ENCODE data around the gene SMIM24.

The SMIM24 gene

DNA sequence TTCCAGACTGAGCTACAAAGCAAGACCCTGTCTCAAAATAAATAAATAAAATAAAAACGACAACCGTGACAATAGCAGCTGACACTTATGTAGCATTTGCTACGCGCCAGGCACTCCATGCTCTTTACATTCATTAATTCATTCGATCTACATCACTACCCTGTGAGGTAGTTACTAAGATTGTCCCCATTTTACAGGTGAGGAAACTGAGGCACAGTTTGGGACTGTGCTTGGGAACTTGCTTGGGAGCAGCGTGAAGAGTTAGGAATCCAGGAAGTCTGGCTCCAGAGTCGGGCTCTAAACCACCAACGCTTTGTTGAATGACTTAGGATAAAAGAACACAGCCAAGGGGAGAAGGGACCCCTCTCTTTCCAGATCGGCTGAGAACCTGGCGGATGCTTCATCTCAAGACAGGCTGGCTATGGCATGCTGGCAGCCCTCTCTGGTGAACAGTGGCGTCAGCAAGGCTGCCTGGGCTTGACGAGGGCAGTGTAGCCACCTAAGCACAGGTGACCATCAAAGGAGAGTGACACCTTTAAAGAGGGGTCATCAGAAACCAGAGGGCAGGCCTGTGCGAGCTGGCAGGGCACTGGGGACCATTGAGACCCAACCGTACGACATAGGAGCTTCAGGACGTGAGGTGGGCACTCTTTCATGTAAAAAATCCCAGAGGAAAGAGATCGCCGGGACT is 19.6 kb upstream of the SMIM24 start:
- DNase-seq (ENCODE audit: extremely low read depth in 1 of 2, low read depth in 1 of 2), result no peak

- no peak for DNase-seq (ENCODE audit: extremely low read depth in 1 of 2, low read depth in 1 of 2)
Measured at GRCh38 chr19:3497757-3498520, 17.6 kb upstream of the SMIM24 start.

- no peak for DNase-seq (ENCODE audit: extremely low read depth in 1 of 2, low read depth in 1 of 2)
Measured at GRCh38 chr19:3496392-3497273, 16.3 kb upstream of the SMIM24 start.

DNA sequence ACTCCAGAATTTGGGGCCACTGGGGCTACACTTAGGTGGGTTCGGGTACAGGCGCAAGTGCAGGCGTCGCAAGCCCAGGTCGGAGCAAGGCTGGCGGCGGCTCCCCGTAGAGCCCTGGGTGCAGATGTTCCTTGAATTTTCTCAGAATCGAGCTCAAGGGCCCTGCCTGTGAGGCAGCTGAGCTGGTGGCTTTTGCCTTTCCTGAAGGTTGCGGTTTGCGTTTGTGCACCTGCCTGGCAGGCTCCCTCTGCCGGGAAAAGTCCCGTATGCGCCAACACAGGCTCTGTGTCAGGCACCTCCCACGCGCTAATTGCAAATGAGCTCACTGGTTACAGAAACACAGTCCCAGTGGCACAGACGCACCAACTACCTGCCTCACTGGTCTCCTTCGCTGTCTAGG is 14.2 kb upstream of the SMIM24 start:
- no peak for DNase-seq (ENCODE audit: extremely low read depth in 1 of 2, low read depth in 1 of 2)

DNA sequence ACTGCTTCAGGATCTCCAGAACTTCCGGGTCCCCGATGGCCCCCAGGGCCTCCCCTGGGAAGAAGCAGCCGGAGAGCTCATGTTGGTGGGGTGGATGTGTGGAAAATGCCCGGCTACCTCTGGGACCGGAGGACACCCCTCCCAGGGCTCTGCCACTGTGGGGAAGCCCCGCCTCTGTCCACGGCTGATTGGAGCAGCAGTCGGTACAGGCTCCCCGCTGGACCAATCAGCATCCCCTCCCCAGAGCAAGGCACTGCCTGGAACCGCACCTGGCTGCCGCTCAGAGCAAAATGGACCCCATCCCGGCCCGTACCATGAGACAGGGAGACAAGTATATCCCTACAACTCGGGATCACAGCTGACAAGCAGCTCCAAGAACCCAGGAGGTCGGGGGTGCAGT is 13.7 kb upstream of the SMIM24 start:
- no peak for DNase-seq (ENCODE audit: extremely low read depth in 1 of 2, low read depth in 1 of 2)

GRCh38 chr19:3493651-3494050 is 13.3 kb upstream of the SMIM24 start:
- no peak for DNase-seq (ENCODE audit: extremely low read depth in 1 of 2, low read depth in 1 of 2)

GRCh38 chr19:3492919-3493318 is 12.6 kb upstream of the SMIM24 start:
- DNase-seq (ENCODE audit: extremely low read depth in 1 of 2, low read depth in 1 of 2), result no peak

DNA sequence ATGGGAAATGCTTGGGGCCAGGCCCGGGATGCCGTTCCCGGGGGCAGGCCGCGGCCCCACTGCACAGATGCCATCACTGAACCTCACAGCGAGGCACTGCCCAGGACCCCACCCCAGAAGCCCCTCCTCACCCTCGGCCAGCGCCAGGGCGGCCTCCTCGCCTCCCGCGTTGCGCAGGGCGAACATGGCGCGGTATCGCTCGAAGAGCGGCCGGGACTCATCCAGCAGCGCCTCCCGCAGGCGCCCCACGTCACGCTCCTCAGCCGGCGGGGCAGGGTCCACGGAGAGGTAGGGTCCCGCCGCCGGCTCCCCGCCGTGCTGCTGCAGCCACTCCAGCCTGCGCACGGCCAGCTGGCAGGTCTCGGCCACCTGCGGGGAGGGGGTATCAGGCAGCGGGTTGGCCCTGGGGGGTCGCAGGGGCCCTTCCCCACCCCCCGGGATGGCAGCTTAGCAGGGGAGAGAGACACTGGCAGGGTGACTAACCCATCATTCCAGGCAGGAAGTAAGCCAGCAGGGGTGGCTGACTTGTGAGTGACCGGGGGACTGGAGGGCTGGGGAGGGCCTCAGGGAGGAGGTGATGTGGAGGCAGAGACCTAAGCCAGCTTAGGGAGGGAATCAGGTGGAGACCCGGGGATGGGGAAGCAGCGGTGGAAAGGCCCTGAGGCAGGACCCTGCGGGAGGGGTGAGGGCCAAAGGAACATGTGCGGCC is 12.0 kb upstream of the SMIM24 start:
- no peak for DNase-seq (ENCODE audit: extremely low read depth in 1 of 2, low read depth in 1 of 2)

DNA sequence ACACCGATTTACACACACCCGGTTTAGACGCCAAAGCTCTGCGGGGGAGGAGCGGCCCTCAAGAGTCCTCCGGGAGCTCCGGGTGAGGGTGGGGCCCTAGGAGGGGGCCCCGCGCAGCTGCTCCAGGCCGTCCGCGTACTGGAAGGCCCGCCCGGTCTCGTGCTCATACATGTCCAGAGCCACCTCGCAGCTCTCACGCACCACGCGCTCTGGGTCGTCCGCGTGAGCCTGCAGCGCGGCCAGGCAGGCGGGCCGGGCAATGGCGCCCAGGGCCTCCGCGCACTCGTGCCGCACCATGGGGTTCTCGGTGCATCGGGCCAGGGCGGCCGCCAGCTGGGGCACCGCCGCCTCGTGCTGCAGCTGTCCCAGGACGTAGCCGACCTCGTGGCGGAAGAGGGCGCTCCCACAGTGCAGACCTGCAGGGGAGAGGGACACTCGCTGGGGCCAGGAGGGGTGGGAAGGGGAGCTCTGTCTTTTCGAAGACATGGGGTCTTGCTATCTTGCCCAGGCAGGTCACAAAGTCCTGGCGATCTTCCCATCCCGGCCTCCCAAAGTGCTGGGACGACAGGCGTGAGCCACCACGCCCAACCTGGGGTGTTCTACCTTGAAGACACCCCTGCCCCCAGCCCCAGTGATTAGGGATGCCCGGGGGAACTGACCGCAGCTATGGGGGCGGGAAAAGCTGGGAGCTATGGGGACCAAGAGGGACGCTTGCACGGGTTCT is 11.2 kb upstream of the SMIM24 start:
- no peak for DNase-seq (ENCODE audit: extremely low read depth in 1 of 2, low read depth in 1 of 2)

GRCh38 chr19:3483226-3483628 is 2.9 kb upstream of the SMIM24 start, which contains the start of gene SMIM44:
Gene SMIM44 (minus strand): TSS chr19:3483441. CDS start chr19:3483403, 38 bp downstream.
- DNase-seq (ENCODE audit: extremely low read depth in 1 of 2, low read depth in 1 of 2), result no peak

DNA sequence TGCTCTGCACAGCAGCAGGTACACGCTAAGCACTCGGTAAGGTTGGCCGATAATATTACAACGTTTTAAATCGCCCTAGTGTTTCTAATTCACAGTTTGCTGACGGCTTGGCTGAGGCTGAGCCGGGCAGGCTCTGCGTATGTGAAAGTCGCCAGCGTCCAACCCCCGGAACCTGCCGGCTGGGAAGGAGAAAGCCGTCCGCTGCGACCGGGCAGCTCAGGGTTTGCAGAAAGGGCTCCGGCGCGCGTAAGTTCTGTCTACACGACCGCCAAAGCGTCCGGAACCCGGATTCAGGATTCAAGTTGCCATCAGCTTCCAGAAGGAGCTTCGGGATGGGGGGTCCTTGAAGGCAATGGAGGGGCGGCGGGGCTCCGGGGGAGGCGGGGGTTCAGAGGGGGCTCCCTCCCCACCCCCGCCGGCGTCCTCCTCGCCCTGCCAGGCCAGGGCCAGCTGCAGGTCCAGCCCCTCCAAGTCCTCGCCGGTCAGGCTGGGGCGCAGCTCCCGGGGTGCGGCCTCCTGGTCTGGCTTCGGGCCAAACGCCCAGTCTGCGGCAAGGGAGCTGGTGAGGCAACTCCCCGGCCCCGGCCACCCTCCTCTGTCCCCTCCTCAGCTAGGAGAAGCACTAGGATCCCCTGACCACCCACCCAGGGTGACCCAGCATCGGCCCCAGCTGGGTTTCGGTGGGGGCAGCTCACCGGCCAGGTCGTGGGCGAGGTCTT is 2.3 kb upstream of the SMIM24 start:
- DNase-seq (ENCODE audit: extremely low read depth in 1 of 2, low read depth in 1 of 2), result no peak

- no peak for DNase-seq (ENCODE audit: extremely low read depth in 1 of 2, low read depth in 1 of 2)
Measured at GRCh38 chr19:3481241-3482090, 1.1 kb upstream of the SMIM24 start.

- DNase-seq (ENCODE audit: extremely low read depth in 1 of 2, low read depth in 1 of 2), result no peak
Measured at GRCh38 chr19:3479834-3480215, 500 bp downstream of the SMIM24 start.

DNA sequence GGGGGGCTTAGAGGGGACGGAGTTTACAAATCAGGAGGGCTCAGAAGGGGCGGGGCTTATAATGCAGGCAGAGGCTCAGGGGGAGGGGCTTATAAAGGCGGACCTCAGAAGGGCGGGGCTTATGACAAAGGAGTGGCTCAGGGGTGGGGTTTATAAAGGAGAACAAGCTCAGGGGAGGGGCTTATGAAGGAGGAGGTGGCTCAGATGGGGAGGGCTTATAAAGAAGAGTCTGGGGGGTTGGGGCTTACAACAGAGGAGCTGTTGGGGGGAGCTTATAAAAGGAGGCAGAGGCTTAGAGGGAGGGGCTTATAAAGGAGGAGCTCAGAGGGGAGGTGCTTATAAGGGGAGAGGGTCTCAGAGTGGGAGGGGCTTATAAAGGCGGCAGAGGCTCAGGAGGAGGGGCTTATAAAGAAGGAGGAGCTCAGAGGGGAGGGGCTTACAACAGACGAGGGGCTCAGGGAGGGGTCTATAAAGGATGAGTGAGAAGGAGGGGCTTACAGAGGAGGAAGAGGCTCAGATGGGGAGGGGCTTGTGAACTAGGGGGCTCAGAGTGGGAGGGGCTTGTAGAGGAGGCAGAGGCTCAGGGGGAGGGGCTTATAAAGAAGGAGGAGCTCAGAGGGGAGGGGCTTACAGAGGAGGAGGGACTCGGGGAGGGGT is 1.0 kb downstream of the SMIM24 start:
- no peak for DNase-seq (ENCODE audit: extremely low read depth in 1 of 2, low read depth in 1 of 2)

GRCh38 chr19:3478409-3479176 is 1.7 kb downstream of the SMIM24 start:
- no peak for DNase-seq (ENCODE audit: extremely low read depth in 1 of 2, low read depth in 1 of 2)

DNA sequence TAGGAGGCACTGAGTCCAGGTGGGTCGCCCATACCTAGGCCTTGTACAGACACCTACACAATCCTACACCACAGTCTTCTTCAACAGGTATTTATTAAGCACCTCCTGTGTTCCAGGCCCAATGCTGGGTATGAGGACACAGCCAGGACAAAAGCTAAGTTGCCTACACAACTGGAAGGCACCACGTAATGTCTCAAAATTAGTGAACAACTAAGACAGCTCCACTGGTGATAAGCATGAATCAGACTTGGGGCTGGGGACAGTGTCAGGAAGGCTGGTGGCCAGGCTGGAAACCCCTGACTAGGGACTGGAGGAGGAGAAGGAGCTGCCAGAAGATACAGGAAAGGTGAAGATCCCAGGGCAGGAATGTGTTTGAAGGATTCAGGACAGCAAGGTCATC is 2.4 kb downstream of the SMIM24 start:
- no peak for DNase-seq (ENCODE audit: extremely low read depth in 1 of 2, low read depth in 1 of 2)

- no peak for DNase-seq (ENCODE audit: extremely low read depth in 1 of 2, low read depth in 1 of 2)
Measured at GRCh38 chr19:3477506-3477905, 2.8 kb downstream of the SMIM24 start.

Measured in stimulated activated CD8-positive, alpha-beta memory T cell treated with anti-CD3 and anti-CD28 coated beads, Interleukin-7, amount 100 ng/mL, for 48 hours (primary cell).